ENCODE measurements around the gene UBE2G2. TPM values are rescaled to one million over a fixed set of nuclear protein-coding genes. Genes with fewer than 3 reads are reported as not detected.

UBE2G2 gene
- total and polyA plus RNA-seq, 2 of the 4 experiments (the other 2 are of a cell fraction) = 65.4 to 91.7 TPM

DNA sequence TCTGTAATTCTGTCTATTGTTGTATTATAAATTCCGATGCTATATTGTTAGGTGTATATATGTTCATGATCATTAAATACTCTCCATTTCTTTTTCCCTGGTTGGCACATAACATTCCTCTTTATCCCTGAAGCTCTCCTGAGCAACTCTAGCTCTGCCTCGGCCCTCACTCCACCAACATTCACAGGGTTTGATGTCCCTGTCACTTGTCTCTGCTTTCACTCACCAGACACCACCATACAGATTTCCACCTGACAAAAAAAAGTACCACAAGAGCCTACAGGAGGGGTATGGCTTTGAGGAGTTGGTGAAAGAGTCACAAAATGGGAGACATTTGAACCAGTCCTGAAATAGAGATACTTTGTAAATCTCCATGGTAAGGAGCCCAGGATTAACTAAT is 81.5 kb downstream of the UBE2G2 start:
- H2BK5ac ChIP-seq (ENCODE audit: low read depth, low read length, poor library complexity, severe bottlenecking) = no peak overlapping the region
- no peak overlapping the region for H4K5ac ChIP-seq (ENCODE audit: low read depth, low read length)
- ChIA-PET CTCF (interaction anchor here (0.7 kb wide), 1 partner anchor 42 kb away, joined by 3 read pairs; no protein-coding TSS in a partner anchor), POLR2A (ENCODE audit: unreplicated experiment) (no interaction called here)
- H3K9me3 ChIP-seq (ENCODE audit: control insufficient read depth, insufficient read depth, low read length) = no peaks in the 10 kb centered on the region
- H4K91ac ChIP-seq (ENCODE audit: insufficient read depth, low read depth, low read length) = no peak overlapping the region
- no peaks in the 10 kb centered on the region for H3K9me1 ChIP-seq (ENCODE audit: insufficient read depth, low read length)
- H3K9ac ChIP-seq (ENCODE audit: low read depth, low read length) = no peak overlapping the region
- H3K18ac ChIP-seq (ENCODE audit: low read depth, low read length) = no peak overlapping the region
- H2BK15ac ChIP-seq (ENCODE audit: low read depth, low read length) = no peak overlapping the region
- ATAC-seq (ENCODE audit: low read depth) (no peak), DNase-seq (no peak)
- H3K4me1 ChIP-seq (ENCODE audit: control insufficient read depth, insufficient read depth, low read length) = no peaks in the 10 kb centered on the region
- no peak overlapping the region for H3K27ac ChIP-seq (ENCODE audit: insufficient read depth, low read length)
- in situ Hi-C loops (cut with MboI; ENCODE audit: low sequenced_read_pairs) = no loop called here
- H3K4ac ChIP-seq (ENCODE audit: low read depth, low read length) = no peak overlapping the region
- no peak overlapping the region for H2AK5ac ChIP-seq (ENCODE audit: low read depth, low read length)
- no peak overlapping the region for H3K4me3 ChIP-seq (ENCODE audit: insufficient read depth, low read depth, low read length)
- no peak overlapping the region for H4K8ac ChIP-seq (ENCODE audit: low read depth in 2 of 2, low read length in 2 of 2)
- H4K20me1 ChIP-seq (ENCODE audit: insufficient read depth, low read length) = no peaks in the 10 kb centered on the region
- no peak overlapping the region for H3K14ac ChIP-seq (replicated peaks; ENCODE audit: low read depth, low read length)
- H2BK120ac ChIP-seq (ENCODE audit: low read depth, low read length) = no peak overlapping the region
- H2AK9ac ChIP-seq (replicated peaks; ENCODE audit: low read depth, low read length, poor library complexity) = no peak overlapping the region
- TF ChIP-seq, protein P1, sequence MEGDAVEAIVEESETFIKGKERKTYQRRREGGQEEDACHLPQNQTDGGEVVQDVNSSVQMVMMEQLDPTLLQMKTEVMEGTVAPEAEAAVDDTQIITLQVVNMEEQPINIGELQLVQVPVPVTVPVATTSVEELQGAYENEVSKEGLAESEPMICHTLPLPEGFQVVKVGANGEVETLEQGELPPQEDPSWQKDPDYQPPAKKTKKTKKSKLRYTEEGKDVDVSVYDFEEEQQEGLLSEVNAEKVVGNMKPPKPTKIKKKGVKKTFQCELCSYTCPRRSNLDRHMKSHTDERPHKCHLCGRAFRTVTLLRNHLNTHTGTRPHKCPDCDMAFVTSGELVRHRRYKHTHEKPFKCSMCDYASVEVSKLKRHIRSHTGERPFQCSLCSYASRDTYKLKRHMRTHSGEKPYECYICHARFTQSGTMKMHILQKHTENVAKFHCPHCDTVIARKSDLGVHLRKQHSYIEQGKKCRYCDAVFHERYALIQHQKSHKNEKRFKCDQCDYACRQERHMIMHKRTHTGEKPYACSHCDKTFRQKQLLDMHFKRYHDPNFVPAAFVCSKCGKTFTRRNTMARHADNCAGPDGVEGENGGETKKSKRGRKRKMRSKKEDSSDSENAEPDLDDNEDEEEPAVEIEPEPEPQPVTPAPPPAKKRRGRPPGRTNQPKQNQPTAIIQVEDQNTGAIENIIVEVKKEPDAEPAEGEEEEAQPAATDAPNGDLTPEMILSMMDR (conservative IDR thresholded peaks at IDR 0.05; ENCODE audit: low read depth, low read length) = no peak
- no peak overlapping the region for H3K23ac ChIP-seq (ENCODE audit: low read depth, low read length)
- H3K36me3 ChIP-seq (ENCODE audit: control insufficient read depth, insufficient read depth, low read length) = no peaks in the 10 kb centered on the region
- no peaks in the 10 kb centered on the region for H3K79me1 ChIP-seq (ENCODE audit: low read depth in 1 of 2, low read length in 2 of 2)
- intact Hi-C loops (cut with micrococcal nuclease) = no loop called here
- H2BK20ac ChIP-seq (ENCODE audit: low read depth, low read length) = no peak overlapping the region
- H3K27me3 ChIP-seq (ENCODE audit: control insufficient read depth, insufficient read depth, low read length) = peaks cover 43% of the 10 kb centered on the region
- no peak overlapping the region for H3K4me2 ChIP-seq (ENCODE audit: low read depth, low read length)
- no peak overlapping the region for H3K56ac ChIP-seq (ENCODE audit: extremely low read depth, insufficient read depth, low read length)
- no TSS peak for BruUV-seq (replicated peaks)
- H2AFZ ChIP-seq (replicated peaks; ENCODE audit: low read length, poor library complexity) = no peak overlapping the region
- no CpG with 5 or more reads among the region's 2 CpGs for WGBS, 2 experiments (ENCODE audit: extremely low coverage in 2 of 2, insufficient read length in 1 of 2)
- dilution Hi-C loops (cut with HindIII; ENCODE audit: low sequenced_read_pairs, unreplicated experiment) = no loop called here

Other genes starting within 250 kb of the UBE2G2 start
- gene KRTAP10-3, start 243.0 kb downstream of the UBE2G2 start, total RNA-seq (2012; rRNA removed) = not detected in 2 replicates
- not detected in 2 replicates for gene KRTAP10-3, start 243.0 kb downstream of the UBE2G2 start, polyA plus RNA-seq (2012; rRNA removed)
- gene KRTAP10-4, start 228.1 kb downstream of the UBE2G2 start, total RNA-seq (2012; rRNA removed) = not detected in 2 replicates
- gene KRTAP10-4, start 228.1 kb downstream of the UBE2G2 start, polyA plus RNA-seq (2012; rRNA removed) = not detected in 2 replicates
- not detected in 2 replicates for gene KRTAP10-5, start 221.2 kb downstream of the UBE2G2 start, total RNA-seq (2012; rRNA removed)
- gene KRTAP10-5, start 221.2 kb downstream of the UBE2G2 start, polyA plus RNA-seq (2012; rRNA removed) = not detected in 2 replicates
- not detected in 2 replicates for gene KRTAP10-6, start 209.3 kb downstream of the UBE2G2 start, total RNA-seq (2012; rRNA removed)
- gene KRTAP10-6, start 209.3 kb downstream of the UBE2G2 start, polyA plus RNA-seq (2012; rRNA removed) = not detected in 2 replicates
- not detected in 2 replicates for gene KRTAP10-7, start 201.2 kb downstream of the UBE2G2 start, total RNA-seq (2012; rRNA removed)
- gene KRTAP10-7, start 201.2 kb downstream of the UBE2G2 start, polyA plus RNA-seq (2012; rRNA removed) = not detected in 2 replicates
- not detected in 2 replicates for gene KRTAP10-8, start 189.7 kb downstream of the UBE2G2 start, total RNA-seq (2012; rRNA removed)
- gene KRTAP10-8, start 189.7 kb downstream of the UBE2G2 start, polyA plus RNA-seq (2012; rRNA removed) = not detected in 2 replicates
- gene KRTAP10-9, start 174.7 kb downstream of the UBE2G2 start, total RNA-seq (2012; rRNA removed) = not detected in 2 replicates
- gene KRTAP10-9, start 174.7 kb downstream of the UBE2G2 start, polyA plus RNA-seq (2012; rRNA removed) = not detected in 2 replicates
- not detected in 2 replicates for gene KRTAP10-10, start 164.5 kb downstream of the UBE2G2 start, total RNA-seq (2012; rRNA removed)
- gene KRTAP10-10, start 164.5 kb downstream of the UBE2G2 start, polyA plus RNA-seq (2012; rRNA removed) = not detected in 2 replicates
- gene KRTAP10-11, start 155.4 kb downstream of the UBE2G2 start, total RNA-seq (2012; rRNA removed) = not detected in 2 replicates
- not detected in 2 replicates for gene KRTAP10-11, start 155.4 kb downstream of the UBE2G2 start, polyA plus RNA-seq (2012; rRNA removed)
- not detected in 2 replicates for gene KRTAP12-4, start 147.2 kb downstream of the UBE2G2 start, total RNA-seq (2012; rRNA removed)
- gene KRTAP12-4, start 147.2 kb downstream of the UBE2G2 start, polyA plus RNA-seq (2012; rRNA removed) = not detected in 2 replicates
- not detected in 2 replicates for gene KRTAP12-3, start 143.9 kb downstream of the UBE2G2 start, total RNA-seq (2012; rRNA removed)
- not detected in 2 replicates for gene KRTAP12-3, start 143.9 kb downstream of the UBE2G2 start, polyA plus RNA-seq (2012; rRNA removed)
- gene KRTAP12-2, start 134.9 kb downstream of the UBE2G2 start, total RNA-seq (2012; rRNA removed) = not detected in 2 replicates
- gene KRTAP12-2, start 134.9 kb downstream of the UBE2G2 start, polyA plus RNA-seq (2012; rRNA removed) = not detected in 2 replicates
- gene KRTAP12-1, start 119.7 kb downstream of the UBE2G2 start, total RNA-seq (2012; rRNA removed) = not detected in 2 replicates
- not detected in 2 replicates for gene KRTAP12-1, start 119.7 kb downstream of the UBE2G2 start, polyA plus RNA-seq (2012; rRNA removed)
- not detected in 2 replicates for gene KRTAP10-12, start 104.6 kb downstream of the UBE2G2 start, total RNA-seq (2012; rRNA removed)
- gene KRTAP10-12, start 104.6 kb downstream of the UBE2G2 start, polyA plus RNA-seq (2012; rRNA removed) = not detected in 2 replicates
- gene TSPEAR, start 90.2 kb downstream of the UBE2G2 start, total RNA-seq (2012; rRNA removed) = not detected in 2 replicates
- gene TSPEAR, start 90.2 kb downstream of the UBE2G2 start, polyA plus RNA-seq (2012; rRNA removed) = not detected in 2 replicates
- gene SUMO3, start 16.2 kb upstream of the UBE2G2 start, total RNA-seq (2012; rRNA removed) = 64.9 and 103 TPM in 2 replicates
- gene SUMO3, start 16.2 kb upstream of the UBE2G2 start, polyA plus RNA-seq (2012; rRNA removed) = 101 and 104 TPM in 2 replicates
- gene PTTG1IP, start 71.9 kb upstream of the UBE2G2 start, total RNA-seq (2012; rRNA removed) = 194 and 230 TPM in 2 replicates
- 156 and 167 TPM in 2 replicates for gene PTTG1IP, start 71.9 kb upstream of the UBE2G2 start, polyA plus RNA-seq (2012; rRNA removed)
- not detected in 2 replicates for gene ITGB2, start 119.1 kb upstream of the UBE2G2 start, total RNA-seq (2012; rRNA removed)
- 0.14 TPM in 1 of 2 replicates, not detected in the other for gene ITGB2, start 119.1 kb upstream of the UBE2G2 start, polyA plus RNA-seq (2012; rRNA removed)
- gene SLX9, start 138.2 kb upstream of the UBE2G2 start, total RNA-seq (2012; rRNA removed) = 10.4 and 17.5 TPM in 2 replicates
- 21.7 and 27.4 TPM in 2 replicates for gene SLX9, start 138.2 kb upstream of the UBE2G2 start, polyA plus RNA-seq (2012; rRNA removed)